ENCODE measurements around the gene EVI5L. TPM values are rescaled to one million over a fixed set of nuclear protein-coding genes. Genes with fewer than 3 reads are reported as not detected.

The EVI5L gene
- 27.8 and 39.2 TPM in 2 replicates for total RNA-seq

DNA sequence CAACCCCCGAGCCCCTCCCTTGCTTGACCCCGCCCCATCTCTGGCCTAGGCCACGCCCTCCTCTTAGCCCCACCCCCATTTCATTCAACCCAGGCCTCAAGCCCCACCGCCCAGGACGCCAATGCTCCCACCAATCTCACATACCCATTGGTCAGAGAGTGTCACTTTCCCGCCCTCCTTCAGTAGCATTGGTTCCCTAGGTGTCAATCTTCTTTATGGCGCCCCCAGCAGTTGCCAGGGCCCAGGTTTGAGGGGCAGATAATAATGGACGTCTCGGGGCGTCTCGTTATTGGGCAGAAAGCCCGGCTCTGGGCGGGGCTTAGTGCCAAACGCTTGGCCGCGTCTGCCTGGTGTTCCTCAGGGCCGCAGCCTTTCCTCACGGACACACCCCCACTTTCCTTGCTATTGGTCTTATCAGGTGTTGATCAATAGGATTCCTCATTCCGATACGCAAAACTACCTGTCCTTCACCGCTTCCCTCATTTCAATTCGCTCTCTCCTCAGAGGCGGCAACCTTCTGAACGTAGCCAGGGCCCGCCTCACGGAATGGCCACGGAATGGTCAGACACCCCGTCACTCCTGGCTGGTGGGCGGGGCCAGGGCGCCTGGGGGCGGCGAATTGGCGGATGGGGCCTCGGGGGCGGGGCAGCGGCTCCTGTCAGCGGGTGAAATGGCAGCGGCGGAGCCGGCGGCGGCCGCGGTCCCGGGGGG lies at the start of gene EVI5L:
Gene EVI5L, plus strand, starts transcription at position 658 of the 711 bp plus-strand sequence. CDS start 16,325 bp downstream, outside the sequence.

DNA sequence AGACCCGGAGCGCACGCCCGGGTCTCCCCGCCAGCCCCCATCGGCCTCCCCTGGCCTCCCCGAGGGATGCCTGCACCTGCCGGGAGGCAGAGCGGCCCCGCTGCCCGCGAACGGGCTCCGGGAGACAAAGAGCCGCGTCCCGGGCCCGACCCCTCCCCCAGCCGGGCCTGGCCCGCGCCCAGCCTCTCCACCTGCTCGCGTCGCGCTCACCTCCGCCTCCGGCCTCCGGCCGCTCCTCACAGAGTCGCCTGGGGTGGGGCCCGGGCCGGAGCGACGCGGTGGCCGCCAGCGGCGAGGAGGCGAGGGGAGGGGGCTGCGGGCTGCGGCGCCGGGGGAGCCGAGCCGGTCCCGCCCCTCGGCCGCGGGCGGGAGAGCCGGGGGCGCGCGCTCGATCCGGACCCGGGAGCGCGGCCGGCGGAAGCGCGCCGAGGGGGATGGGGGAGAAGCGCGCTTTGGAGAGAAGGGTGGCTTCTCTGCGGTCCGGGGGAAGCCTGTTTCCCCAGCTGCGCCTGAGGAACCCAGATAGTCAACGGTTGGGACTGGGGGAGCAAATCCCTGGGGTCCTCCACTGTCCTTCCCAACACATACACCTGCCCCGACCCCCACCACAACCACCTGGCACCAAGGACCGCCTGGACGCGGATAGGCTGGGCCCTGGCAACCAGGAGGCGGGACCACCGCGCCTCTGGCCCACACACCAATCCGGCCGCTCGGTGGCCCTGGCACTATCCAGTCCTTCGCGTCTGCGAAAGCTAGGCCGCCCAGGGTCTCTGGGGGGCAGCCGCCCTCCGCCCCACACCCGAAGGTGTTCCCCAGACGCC lies 44.3 kb downstream of the EVI5L start, which contains the start of gene PRR36:
Gene PRR36, minus strand, starts transcription at position 315 of the 821 bp plus-strand sequence. CDS start 701 bp downstream, outside the sequence.

DNA sequence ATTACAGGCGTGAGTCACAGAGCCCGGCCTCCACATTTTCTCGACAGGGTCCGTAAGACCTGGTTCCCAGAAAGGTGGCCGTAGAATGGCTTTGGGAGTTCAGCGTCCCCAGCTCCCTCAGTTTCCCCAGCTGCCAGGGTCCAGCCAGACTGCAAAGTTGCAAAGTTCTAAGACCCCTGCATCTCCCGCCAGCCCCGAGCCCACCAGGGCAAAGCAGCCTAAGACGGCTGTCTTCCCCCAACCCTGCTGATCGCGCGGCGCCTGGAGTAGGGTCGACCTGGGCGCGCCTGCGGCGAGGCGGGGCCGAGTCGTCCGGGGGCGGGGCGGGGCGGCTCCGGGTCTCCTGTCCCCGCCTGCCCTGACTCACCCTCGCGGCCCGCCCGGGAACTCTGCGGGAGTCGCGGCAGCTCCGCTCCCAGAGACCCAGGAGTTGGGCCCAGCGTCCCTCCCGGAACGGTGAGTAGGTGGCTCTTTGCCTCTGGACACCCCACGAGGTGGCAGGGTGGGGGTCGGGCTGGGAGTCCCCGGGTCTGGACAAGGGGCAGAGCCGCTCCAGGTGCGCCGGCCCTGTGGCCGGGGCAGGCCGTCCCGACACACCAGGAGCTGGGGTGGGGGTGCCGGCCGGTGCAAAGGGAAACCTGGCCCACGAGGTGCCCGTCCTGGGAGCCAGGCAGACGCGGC lies 58.3 kb downstream of the EVI5L start, which contains the start of gene LRRC8E:
Gene LRRC8E, plus strand, starts transcription at position 366 of the 681 bp plus-strand sequence. CDS start 7,094 bp downstream, outside the sequence.

DNA sequence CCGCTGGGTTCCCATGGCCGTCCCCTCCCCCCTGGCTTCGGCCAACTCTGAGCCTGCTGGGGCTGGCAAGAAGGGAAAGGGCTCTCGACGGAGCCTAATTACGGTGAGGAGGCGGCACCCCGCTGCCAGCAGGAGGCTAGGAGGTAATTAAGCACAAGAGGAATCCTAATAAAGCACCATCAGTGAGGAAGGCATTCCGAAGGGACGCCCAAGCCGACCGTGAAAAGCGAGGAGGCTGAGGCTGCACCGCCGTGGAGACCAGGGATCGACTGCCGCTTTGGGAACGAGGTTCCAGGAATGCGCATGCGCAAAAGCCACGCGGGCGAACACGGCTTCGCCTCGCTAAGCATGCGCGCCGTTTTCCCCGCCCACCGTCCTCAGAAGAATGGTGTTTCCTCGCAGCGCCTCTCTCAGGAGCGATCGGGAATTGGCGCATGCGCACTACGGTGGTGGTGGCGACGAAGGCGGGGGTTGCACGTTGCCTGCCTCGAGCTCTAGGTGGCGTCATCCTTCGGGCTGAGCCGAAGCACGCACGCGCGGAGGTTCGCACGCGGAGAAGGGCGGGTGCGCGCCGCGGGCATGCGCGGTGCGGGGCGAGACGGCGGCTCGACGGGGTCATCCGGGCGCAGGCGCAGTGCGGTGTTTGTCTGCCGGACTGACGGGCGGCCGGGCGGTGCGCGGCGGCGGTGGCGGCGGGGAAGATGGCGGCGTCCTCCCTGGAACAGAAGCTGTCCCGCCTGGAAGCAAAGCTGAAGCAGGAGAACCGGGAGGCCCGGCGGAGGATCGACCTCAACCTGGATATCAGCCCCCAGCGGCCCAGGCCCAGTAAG lies 73.4 kb downstream of the EVI5L start, which contains the start of gene MAP2K7:
Gene MAP2K7, plus strand, starts transcription at position 634 of the 830 bp plus-strand sequence. Its CDS starts 68 bp downstream, at position 702.

Other genes with a start within 250 kb of the EVI5L start
- gene CAMSAP3, start 234.4 kb upstream of the EVI5L start, total RNA-seq: not detected in 2 replicates
- 44.6 and 47.8 TPM in 2 replicates for gene XAB2, start 200.7 kb upstream of the EVI5L start, total RNA-seq
- gene PET100, start 200.4 kb upstream of the EVI5L start, total RNA-seq: 3.5 and 4.7 TPM in 2 replicates
- gene PCP2, start 196.5 kb upstream of the EVI5L start, total RNA-seq: not detected in 2 replicates
- 15.7 and 60.4 TPM in 2 replicates for gene STXBP2, start 193.1 kb upstream of the EVI5L start, total RNA-seq
- not detected in 2 replicates for gene RETN, start 161.2 kb upstream of the EVI5L start, total RNA-seq
- gene MCEMP1, start 153.1 kb upstream of the EVI5L start, total RNA-seq: not detected in 2 replicates
- 37.9 and 42.7 TPM in 2 replicates for gene TRAPPC5, start 149.4 kb upstream of the EVI5L start, total RNA-seq
- gene FCER2, start 128.1 kb upstream of the EVI5L start, total RNA-seq: not detected in 2 replicates
- gene CLEC4G, start 98.1 kb upstream of the EVI5L start, total RNA-seq: not detected in 2 replicates
- 0.14 TPM in 1 of 2 replicates, not detected in the other for gene CD209, start 82.7 kb upstream of the EVI5L start, total RNA-seq
- gene CLEC4M, start 67.0 kb upstream of the EVI5L start, total RNA-seq: not detected in 2 replicates
- not detected in 2 replicates for gene PRR36, start 44.2 kb downstream of the EVI5L start, total RNA-seq
- gene LRRC8E, start 58.3 kb downstream of the EVI5L start, total RNA-seq: 2.6 and 5.3 TPM in 2 replicates
- gene MAP2K7, start 73.7 kb downstream of the EVI5L start, total RNA-seq: 13.8 and 14.6 TPM in 2 replicates
- gene TGFBR3L, start 84.6 kb downstream of the EVI5L start, total RNA-seq: 0.86 and 1.3 TPM in 2 replicates
- 21.0 and 31.1 TPM in 2 replicates for gene SNAPC2, start 90.1 kb downstream of the EVI5L start, total RNA-seq
- 0.88 and 4.6 TPM in 2 replicates for gene CTXN1, start 95.9 kb downstream of the EVI5L start, total RNA-seq
- gene TIMM44, start 113.4 kb downstream of the EVI5L start, total RNA-seq: 46.7 and 81.0 TPM in 2 replicates
- 33.3 and 65.7 TPM in 2 replicates for gene ELAVL1, start 175.4 kb downstream of the EVI5L start, total RNA-seq
- not detected in 2 replicates for gene CCL25, start 222.5 kb downstream of the EVI5L start, total RNA-seq